Caco-2 (cell line): ENCODE results near the gene RBM7. TPM values are rescaled to one million over a fixed set of nuclear protein-coding genes. Genes with fewer than 3 reads are reported as not detected.

Source experiments
- BruUV-seq: library from RNA; stranded (reverse); fragments of 400-500 nt; replicated peaks from 2 replicates; lab custom pipeline; 2021; lab: Mats Ljungman, UMichigan
- CTCF ChIA-PET: fragments of 300-600 bp; sonication (Branson Sonifier 250); formaldehyde crosslinking; loops from one replicate; lab custom pipeline; 2022; ENCODE audit warnings: antibody characterized with exemption; lab: Charles Lee
- POLR2A ChIA-PET: fragments of 300-600 bp; sonication (Branson Sonifier 250); formaldehyde crosslinking; loops from one replicate; lab custom pipeline; 2022; ENCODE audit warnings: antibody characterized with exemption; lab: Charles Lee
- DNase-seq, 2 experiments: peaks; one replicate each; pipeline versions ENCODE4 v3.0.0 to v3.0.0-alpha.2; 2020 to 2022
- H3K27me3 ChIP-seq: replicated peaks from 2 replicates; pipeline ENCODE4 v1.6.0; 2011; ENCODE audit warnings: low read length; ENCODE audit not compliant: control insufficient read depth, insufficient read depth
- H3K36me3 ChIP-seq: 2 replicates; pipeline ENCODE4 v1.5.1; 2011; ENCODE audit warnings: low read length; ENCODE audit not compliant: control insufficient read depth, insufficient read depth
- H3K4me1 ChIP-seq: fragments of 250-450 bp; sonication (Bioruptor Pico); 2 replicates; pipeline ENCODE4 v1.5.1; 2020; ENCODE audit warnings: mild to moderate bottlenecking
- H3K4me3 ChIP-seq: 2 replicates; pipeline ENCODE4 v1.5.1; 2011; ENCODE audit warnings: low read depth, mild to moderate bottlenecking, control low read depth, low read length
- H3K9me3 ChIP-seq: fragments of 250-450 bp; sonication (Bioruptor Pico); 2 replicates; pipeline ENCODE4 v1.5.1; 2020; ENCODE audit warnings: mild to moderate bottlenecking, moderate library complexity
- H3K27ac Mint-ChIP-seq: one replicate; pipeline ENCODE4 v1.8.0; 2022; ENCODE audit warnings: mixed read lengths; ENCODE audit not compliant: unreplicated experiment
- H3K27me3 Mint-ChIP-seq: one replicate; pipeline ENCODE4 v1.8.0; 2022; ENCODE audit warnings: mixed read lengths; ENCODE audit not compliant: insufficient read depth, unreplicated experiment
- H3K36me3 Mint-ChIP-seq: one replicate; pipeline ENCODE4 v1.8.0; 2022; ENCODE audit warnings: mild to moderate bottlenecking, mixed read lengths; ENCODE audit not compliant: insufficient read depth, unreplicated experiment
- H3K4me1 Mint-ChIP-seq: one replicate; pipeline ENCODE4 v1.8.0; 2022; ENCODE audit warnings: low read depth, mixed read lengths; ENCODE audit not compliant: unreplicated experiment
- H3K4me3 Mint-ChIP-seq: one replicate; pipeline ENCODE4 v1.8.0; 2022; ENCODE audit warnings: mild to moderate bottlenecking, moderate library complexity, mixed read lengths; ENCODE audit not compliant: unreplicated experiment
- H3K9me3 Mint-ChIP-seq: one replicate; pipeline ENCODE4 v1.8.0; 2022; ENCODE audit warnings: mixed read lengths; ENCODE audit not compliant: unreplicated experiment
- CTCF ChIP-seq, 2 experiments: fragments of 200-600 bp in 1 of 2; IDR thresholded peaks; 1 replicate in 1 of 2; 2 replicates in 1 of 2; pipeline versions ENCODE4 v1.5.1 to v1.8.0; 2011 to 2022; ENCODE audit warnings: antibody characterized with exemption in 1 of 2, control low read depth in 1 of 2, inconsistent platforms in 1 of 2, low read depth in 1 of 2, low read length in 1 of 2, mild to moderate bottlenecking in 1 of 2, moderate library complexity in 1 of 2; ENCODE audit not compliant: insufficient read depth in 1 of 2, severe bottlenecking in 1 of 2, unreplicated experiment in 1 of 2
- intact Hi-C: fragments of 100-400 bp; cut with micrococcal nuclease; formaldehyde crosslinking; loops from one replicate; pipeline ENCODE4 v1.10.0; 2022; ENCODE audit not compliant: unreplicated experiment
- total RNA-seq: library from RNA; stranded (reverse); gene quantifications from 2 replicates; pipeline ENCODE4 v1.2.3, GENCODE V29; 2022

RBM7 gene
- total RNA-seq, 1 experiment from 2014 or later = 57.6 TPM

- Mint-ChIP-seq H3K9me3 (no peaks in the 10 kb centered on the region), H3K4me1 (peaks cover 25% of the 10 kb centered on the region), H3K4me3 (no peak overlapping the region), H3K27ac (no peak overlapping the region), H3K36me3 (peaks cover 46% of the 10 kb centered on the region), H3K27me3 (no peaks in the 10 kb centered on the region)
- ChIA-PET POLR2A (no interaction called here), CTCF (no interaction called here)
- no peaks in the 10 kb centered on the region for H3K9me3 ChIP-seq
- DNase-seq = no peak
- no peak overlapping the region for H3K4me3 ChIP-seq
- H3K27me3 ChIP-seq = no peaks in the 10 kb centered on the region
- no peak for TF ChIP-seq CTCF (IDR thresholded peaks at IDR 0.05; ENCODE audit: insufficient read depth in 1 of 2, low read depth in 1 of 2, low read length in 1 of 2, severe bottlenecking in 1 of 2, unreplicated experiment in 1 of 2)
- intact Hi-C loops = loop anchor here (2.0 kb wide), 1 partner anchor 101 kb away; no protein-coding TSS in a partner anchor
- BruUV-seq = no TSS peak
- H3K4me1 ChIP-seq = peaks cover 20% of the 10 kb centered on the region
- peaks cover 4% of the 10 kb centered on the region; the same call in 1 of the 2 replicates for H3K36me3 ChIP-seq
Measured at GRCh38 chr11:114449845-114450244, 49.4 kb downstream of the RBM7 start.

- Mint-ChIP-seq H3K9me3 (no peaks in the 10 kb centered on the region), H3K27me3 (no peaks in the 10 kb centered on the region), H3K4me3 (no peak overlapping the region), H3K36me3 (peaks cover 31% of the 10 kb centered on the region), H3K4me1 (peaks cover 11% of the 10 kb centered on the region), H3K27ac (no peak overlapping the region)
- Histone ChIP-seq H3K9me3 (no peaks in the 10 kb centered on the region), H3K4me3 (no peak overlapping the region), H3K36me3 (peaks cover 4% of the 10 kb centered on the region; the same call in 1 of the 2 replicates), H3K4me1 (peaks cover 17% of the 10 kb centered on the region), H3K27me3 (no peaks in the 10 kb centered on the region)
- intact Hi-C loops = no loop called here
- BruUV-seq = no TSS peak
- DNase-seq = no peak
- ChIA-PET CTCF (no interaction called here), POLR2A (no interaction called here)
- TF ChIP-seq CTCF (IDR thresholded peaks at IDR 0.05; ENCODE audit: insufficient read depth in 1 of 2, low read depth in 1 of 2, low read length in 1 of 2, severe bottlenecking in 1 of 2, unreplicated experiment in 1 of 2) = no peak
Measured at GRCh38 chr11:114452399-114452798, 51.9 kb downstream of the RBM7 start.

Other genes starting within 250 kb of the RBM7 start
- gene NNMT, start 104.3 kb upstream of the RBM7 start, total RNA-seq = 2.4 TPM in 2 replicates
- 9.5 and 9.8 TPM in 2 replicates for gene C11orf71, start 155 bp upstream of the RBM7 start, total RNA-seq
- 221 and 241 TPM in 2 replicates for gene REXO2, start 38.8 kb downstream of the RBM7 start, total RNA-seq
- gene NXPE1, start 159.2 kb downstream of the RBM7 start, total RNA-seq = not detected in 2 replicates
- gene NXPE4, start 195.1 kb downstream of the RBM7 start, total RNA-seq = not detected in 2 replicates